DND-41 (cell line): ENCODE results near the gene RAVER2.

ENCODE experiments used
- ATAC-seq: fragments of 200-7000 bp; cut with Tn5 transposase; 3 replicates; pipeline ENCODE4 v1.9.1; 2021; ENCODE audit warnings: low read depth; ENCODE audit not compliant: insufficient read depth
- DNase-seq: peaks from one replicate; pipeline ENCODE4 v3.0.0-alpha.2; 2020
- H2AFZ ChIP-seq: 2 replicates; pipeline ENCODE4 v1.6.0; 2012; ENCODE audit warnings: low read depth, low read length
- H3K27ac ChIP-seq: 2 replicates; pipeline ENCODE4 v1.5.1; 2012; ENCODE audit warnings: low read length, inconsistent platforms
- H3K27me3 ChIP-seq: fragments of 200-600 bp; sonication (generic); 2 replicates; pipeline ENCODE4 v1.6.0; 2012; ENCODE audit warnings: low read length, mild to moderate bottlenecking, inconsistent platforms; ENCODE audit not compliant: insufficient read depth, poor library complexity
- H3K36me3 ChIP-seq: 2 replicates; pipeline ENCODE4 v1.5.1; 2012; ENCODE audit warnings: low read length, inconsistent platforms; ENCODE audit not compliant: insufficient read depth
- H3K4me1 ChIP-seq: 2 replicates; pipeline ENCODE4 v1.5.1; 2012; ENCODE audit warnings: mild to moderate bottlenecking, low read length; ENCODE audit not compliant: insufficient read depth
- H3K4me2 ChIP-seq: 2 replicates; pipeline ENCODE4 v1.6.0; 2012; ENCODE audit warnings: mild to moderate bottlenecking, moderate library complexity, low read length, inconsistent platforms; ENCODE audit not compliant: insufficient read depth
- H3K4me3 ChIP-seq, 2 experiments: fragments of 200-600 bp in 1 of 2; shearing (Covaris generic) in 1 of 2; 2 replicates each; pipeline ENCODE4 v1.5.1; 2012 to 2016; ENCODE audit warnings: inconsistent platforms in 2 of 2, low read length in 2 of 2, mild to moderate bottlenecking in 2 of 2, low read depth in 1 of 2, moderate library complexity in 1 of 2
- H3K79me2 ChIP-seq: 2 replicates; pipeline ENCODE4 v1.6.0; 2012; ENCODE audit warnings: low read length, inconsistent platforms; ENCODE audit not compliant: insufficient read depth
- H3K9ac ChIP-seq: 2 replicates; pipeline ENCODE4 v1.6.0; 2012; ENCODE audit warnings: low read depth, mild to moderate bottlenecking, inconsistent platforms, low read length, moderate library complexity
- H3K9me3 ChIP-seq: 2 replicates; pipeline ENCODE4 v1.5.1; 2012; ENCODE audit warnings: low read length, moderate library complexity, mild to moderate bottlenecking, inconsistent platforms; ENCODE audit not compliant: insufficient read depth, severe bottlenecking
- H4K20me1 ChIP-seq: 2 replicates; pipeline ENCODE4 v1.6.0; 2012; ENCODE audit warnings: low read length; ENCODE audit not compliant: insufficient read depth
- EZH2 ChIP-seq: IDR thresholded peaks from 3 replicates; pipeline ENCODE4 v1.6.1; 2012; ENCODE audit warnings: borderline replicate concordance, low read depth, mild to moderate bottlenecking, moderate library complexity, low read length, inconsistent platforms; ENCODE audit not compliant: severe bottlenecking
- TF ChIP-seq, protein P1 (sequence below): IDR thresholded peaks from 2 replicates; pipeline ENCODE4 v1.5.1; 2012; ENCODE audit warnings: borderline replicate concordance, low read length, moderate library complexity, mild to moderate bottlenecking; ENCODE audit not compliant: poor library complexity, severe bottlenecking; ENCODE audit errors: extremely low read depth

RAVER2 gene

DNA sequence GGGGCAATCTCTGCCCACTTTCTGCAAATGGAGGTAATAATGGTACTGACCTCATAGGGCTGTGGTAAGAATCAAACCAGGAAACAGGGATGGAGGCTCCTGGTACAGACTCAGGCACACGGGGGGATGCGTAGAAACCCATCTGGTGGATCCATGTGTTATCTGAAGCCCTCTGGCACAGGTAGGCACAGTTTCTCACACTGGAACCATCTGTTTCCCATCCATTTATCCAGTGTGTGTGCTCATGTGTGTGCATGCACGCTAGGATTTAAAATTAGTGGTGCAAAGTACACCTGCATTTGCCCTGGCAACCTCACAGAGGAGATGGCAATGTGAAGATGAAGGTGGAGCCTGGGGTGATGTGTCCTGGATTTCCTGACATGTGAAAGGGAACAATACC, 103.3 kb downstream of the RAVER2 start:
- Histone ChIP-seq H3K36me3 (peaks cover 98% of the 10 kb centered on the region), H3K27ac (no peak overlapping the region), H3K4me3 (no peak overlapping the region), H4K20me1 (no peaks in the 10 kb centered on the region; the same call in 1 of the 2 replicates), H3K4me2 (no peak overlapping the region), H2AFZ (no peak overlapping the region), H3K79me2 (no peaks in the 10 kb centered on the region), H3K27me3 (no peaks in the 10 kb centered on the region), H3K9me3 (no peaks in the 10 kb centered on the region), H3K9ac (no peak overlapping the region), H3K4me1 (no peaks in the 10 kb centered on the region)
- ATAC-seq (no peak), DNase-seq (no peak)
- TF ChIP-seq EZH2 = no peak
- TF ChIP-seq, protein P1, sequence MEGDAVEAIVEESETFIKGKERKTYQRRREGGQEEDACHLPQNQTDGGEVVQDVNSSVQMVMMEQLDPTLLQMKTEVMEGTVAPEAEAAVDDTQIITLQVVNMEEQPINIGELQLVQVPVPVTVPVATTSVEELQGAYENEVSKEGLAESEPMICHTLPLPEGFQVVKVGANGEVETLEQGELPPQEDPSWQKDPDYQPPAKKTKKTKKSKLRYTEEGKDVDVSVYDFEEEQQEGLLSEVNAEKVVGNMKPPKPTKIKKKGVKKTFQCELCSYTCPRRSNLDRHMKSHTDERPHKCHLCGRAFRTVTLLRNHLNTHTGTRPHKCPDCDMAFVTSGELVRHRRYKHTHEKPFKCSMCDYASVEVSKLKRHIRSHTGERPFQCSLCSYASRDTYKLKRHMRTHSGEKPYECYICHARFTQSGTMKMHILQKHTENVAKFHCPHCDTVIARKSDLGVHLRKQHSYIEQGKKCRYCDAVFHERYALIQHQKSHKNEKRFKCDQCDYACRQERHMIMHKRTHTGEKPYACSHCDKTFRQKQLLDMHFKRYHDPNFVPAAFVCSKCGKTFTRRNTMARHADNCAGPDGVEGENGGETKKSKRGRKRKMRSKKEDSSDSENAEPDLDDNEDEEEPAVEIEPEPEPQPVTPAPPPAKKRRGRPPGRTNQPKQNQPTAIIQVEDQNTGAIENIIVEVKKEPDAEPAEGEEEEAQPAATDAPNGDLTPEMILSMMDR = no peak

DNA sequence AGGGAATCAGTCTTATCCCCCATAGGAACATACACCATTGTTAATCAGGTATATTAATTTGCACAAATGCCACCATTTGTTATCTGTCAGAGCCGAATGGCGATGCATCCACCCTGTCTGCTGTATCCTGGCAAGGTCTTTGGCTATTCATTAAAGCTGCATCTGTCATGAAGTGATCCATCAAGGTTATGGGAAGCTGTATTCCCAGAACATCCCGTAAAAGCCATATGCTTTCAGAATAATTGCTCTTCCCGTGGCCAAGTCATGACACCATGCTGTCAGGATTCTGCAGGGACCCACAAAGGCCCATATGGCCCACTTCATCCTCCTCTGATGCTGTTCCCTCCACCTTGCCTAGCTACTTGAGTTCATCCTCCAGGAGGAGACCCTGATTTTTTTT, 103.9 kb downstream of the RAVER2 start:
- no peaks in the 10 kb centered on the region for H3K79me2 ChIP-seq
- H3K27me3 ChIP-seq = no peaks in the 10 kb centered on the region
- H3K9me3 ChIP-seq = no peaks in the 10 kb centered on the region
- no peak overlapping the region for H3K27ac ChIP-seq
- peaks cover 97% of the 10 kb centered on the region for H3K36me3 ChIP-seq
- no peak overlapping the region for H3K9ac ChIP-seq
- no peak overlapping the region for H3K4me3 ChIP-seq
- TF ChIP-seq, protein P1 = no peak
- no peak for TF ChIP-seq EZH2
- H3K4me2 ChIP-seq = no peak overlapping the region
- H4K20me1 ChIP-seq = no peaks in the 10 kb centered on the region; the same call in 1 of the 2 replicates
- no peaks in the 10 kb centered on the region for H3K4me1 ChIP-seq
- no peak overlapping the region for H2AFZ ChIP-seq
- DNase-seq = no peak
- ATAC-seq = no peak

DNA sequence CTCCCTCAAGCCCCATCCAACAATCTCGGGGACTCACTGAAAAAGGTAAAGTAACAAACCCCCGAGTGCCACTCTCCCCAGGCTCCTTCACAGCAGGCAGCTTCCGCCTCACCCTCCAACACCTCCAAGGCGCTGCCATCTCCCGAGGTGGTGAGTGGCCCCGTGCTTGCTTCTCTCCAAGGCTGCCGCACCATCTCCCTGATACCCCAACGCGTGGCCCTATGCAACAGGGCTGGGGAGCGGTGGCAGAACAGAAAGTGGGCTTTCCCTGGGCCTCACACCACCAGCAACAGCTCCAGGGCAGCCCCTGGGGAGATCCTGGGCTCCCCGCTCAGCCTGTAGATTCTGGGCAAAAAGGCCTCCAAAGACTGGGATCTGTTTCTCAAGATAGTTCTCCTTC, 105.1 kb downstream of the RAVER2 start:
- no peaks in the 10 kb centered on the region; the same call in 1 of the 2 replicates for H4K20me1 ChIP-seq
- no peaks in the 10 kb centered on the region for H3K79me2 ChIP-seq
- TF ChIP-seq EZH2 = no peak
- TF ChIP-seq, protein P1 = no peak
- no peak for ATAC-seq
- no peak overlapping the region for H2AFZ ChIP-seq
- no peaks in the 10 kb centered on the region for H3K4me1 ChIP-seq
- H3K9ac ChIP-seq = no peak overlapping the region
- H3K27ac ChIP-seq = no peak overlapping the region
- no peaks in the 10 kb centered on the region for H3K9me3 ChIP-seq
- no peak overlapping the region for H3K4me3 ChIP-seq
- no peaks in the 10 kb centered on the region for H3K27me3 ChIP-seq
- DNase-seq = no peak
- H3K36me3 ChIP-seq = peaks cover 97% of the 10 kb centered on the region
- no peak overlapping the region for H3K4me2 ChIP-seq

DNA sequence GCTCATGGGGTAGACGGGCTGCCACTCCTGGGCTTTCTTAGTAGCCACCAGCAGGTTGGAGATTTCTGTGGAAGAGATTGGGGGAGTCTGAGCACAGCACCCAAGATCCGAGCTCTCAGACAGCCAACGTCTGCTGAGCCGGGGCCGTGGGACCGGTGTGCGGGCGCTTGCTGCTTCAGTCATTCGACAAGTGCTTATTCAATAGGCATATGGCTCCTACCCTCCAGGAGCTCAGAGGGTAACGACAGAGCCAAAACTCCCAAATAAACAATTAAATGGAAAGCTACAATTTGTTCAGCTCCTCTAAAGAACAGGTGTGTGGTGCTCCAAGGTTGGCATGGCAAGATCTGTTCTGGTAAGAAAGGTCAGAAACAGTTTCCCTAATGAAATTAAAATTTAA, 106.0 kb downstream of the RAVER2 start:
- Histone ChIP-seq H3K4me3 (no peak overlapping the region), H3K9me3 (no peaks in the 10 kb centered on the region), H3K36me3 (peaks cover 97% of the 10 kb centered on the region), H3K4me1 (no peaks in the 10 kb centered on the region), H3K27ac (no peak overlapping the region), H3K4me2 (no peak overlapping the region), H4K20me1 (no peaks in the 10 kb centered on the region; the same call in 1 of the 2 replicates), H3K27me3 (no peaks in the 10 kb centered on the region), H3K79me2 (no peaks in the 10 kb centered on the region), H2AFZ (no peak overlapping the region), H3K9ac (no peak overlapping the region)
- DNase-seq (no peak), ATAC-seq (no peak)
- no peak for TF ChIP-seq EZH2
- TF ChIP-seq, protein P1 = no peak
